NCI-H748 treated with DMSO at 0.1 percent for 48 hours (cell line): ENCODE measurements around the gene PLCB4.
"Not testable (repeated sequence)": the region's sequence is repeated elsewhere in the genome, so short reads cannot be mapped to it uniquely, and the experiment has no call there.

Source experiments
- DNase-seq: peaks from one replicate; lab custom pipeline; 2025; lab: John Stamatoyannopoulos, UW

The PLCB4 gene

GRCh38 chr20:9142809-9143208 is 73.9 kb downstream of the PLCB4 start:
- DNase-seq: no peak

- no peak for DNase-seq
These were observed 75.0 kb downstream of the PLCB4 start for GRCh38 chr20:9143926-9144325.

- no peak for DNase-seq
These were observed 75.8 kb downstream of the PLCB4 start for GRCh38 chr20:9144643-9145042.

GRCh38 chr20:9145142-9145541 is 76.3 kb downstream of the PLCB4 start:
- no peak for DNase-seq

GRCh38 chr20:9146649-9147048 is 77.8 kb downstream of the PLCB4 start:
- no peak for DNase-seq

GRCh38 chr20:9147547-9148024 is 78.7 kb downstream of the PLCB4 start:
- DNase-seq: no peak

GRCh38 chr20:9148291-9148690 is 79.4 kb downstream of the PLCB4 start:
- no peak for DNase-seq

GRCh38 chr20:9149087-9149486 is 80.2 kb downstream of the PLCB4 start:
- no peak for DNase-seq

GRCh38 chr20:9149796-9150195 is 80.9 kb downstream of the PLCB4 start:
- DNase-seq: no peak

GRCh38 chr20:9150679-9151078 is 81.8 kb downstream of the PLCB4 start:
- DNase-seq: no peak

GRCh38 chr20:9152139-9152538 is 83.3 kb downstream of the PLCB4 start:
- DNase-seq: not testable (repeated sequence)

- no peak for DNase-seq
These were observed 85.7 kb downstream of the PLCB4 start for GRCh38 chr20:9154464-9155024.

GRCh38 chr20:9156529-9157280 is 87.8 kb downstream of the PLCB4 start:
- no peak for DNase-seq

- no peak for DNase-seq
These were observed 91.4 kb downstream of the PLCB4 start for GRCh38 chr20:9160331-9160730.

GRCh38 chr20:9160757-9161156 is 91.9 kb downstream of the PLCB4 start:
- no peak for DNase-seq

GRCh38 chr20:9161311-9161710 is 92.4 kb downstream of the PLCB4 start:
- no peak for DNase-seq

GRCh38 chr20:9163251-9163650 is 94.4 kb downstream of the PLCB4 start:
- no peak for DNase-seq

- DNase-seq: no peak
These were observed 95.1 kb downstream of the PLCB4 start for GRCh38 chr20:9163995-9164394.

- DNase-seq: no peak
These were observed 96.4 kb downstream of the PLCB4 start for GRCh38 chr20:9165261-9165660.

- no peak for DNase-seq
These were observed 97.4 kb downstream of the PLCB4 start for GRCh38 chr20:9166153-9166780.

GRCh38 chr20:9169409-9169808 is 100.5 kb downstream of the PLCB4 start:
- no peak for DNase-seq

GRCh38 chr20:9172851-9173250 is 104.0 kb downstream of the PLCB4 start:
- DNase-seq: no peak

GRCh38 chr20:9177278-9177677 is 108.4 kb downstream of the PLCB4 start:
- DNase-seq: no peak
